Sigmoid colon (tissue), 7 donors: ENCODE measurements around the gene CABLES1. TPM values are rescaled to one million over a fixed set of nuclear protein-coding genes. Genes with fewer than 3 reads are reported as not detected.
A peak's percentile ranks its signal among the peaks of the same experiment; 100 is the strongest.

Experiments
- DNase-seq: peaks from one replicate; pipeline ENCODE4 v3.0.0-alpha.2; 2019
- H3K27ac ChIP-seq, 4 donors: fragments of 200-600 bp; sonication (generic); one replicate each; pipeline ENCODE4 v1.5.1; 2016 to 2019; ENCODE audit warnings: mild to moderate bottlenecking in 1 of 4
- H3K27me3 ChIP-seq, 3 donors: fragments of 200-600 bp; sonication (generic); one replicate each; pipeline ENCODE4 v1.5.1; 2019; ENCODE audit warnings: mild to moderate bottlenecking in 1 of 3
- H3K36me3 ChIP-seq, 4 donors: fragments of 200-600 bp; sonication (generic); one replicate each; pipeline ENCODE4 v1.5.1; 2016 to 2019
- H3K4me1 ChIP-seq, 4 donors: fragments of 200-600 bp; sonication (generic); one replicate each; pipeline ENCODE4 v1.5.1; 2017 to 2019
- H3K4me3 ChIP-seq, 4 donors: fragments of 200-600 bp; sonication (generic); one replicate each; pipeline ENCODE4 v1.5.1; 2017 to 2019; ENCODE audit warnings: mild to moderate bottlenecking in 2 of 4, moderate library complexity in 1 of 4
- H3K9me3 ChIP-seq, 4 donors: fragments of 200-600 bp in 3 of 4; sonication (generic) in 3 of 4; one replicate each; pipeline versions ENCODE4 v1.5.1 to v1.6.1; 2013 to 2019
- EP300 ChIP-seq, 4 donors: sonication (generic); formaldehyde crosslinking; IDR thresholded peaks; one replicate each; pipeline ENCODE4 v1.6.1; 2017; ENCODE audit warnings: antibody characterized with exemption in 4 of 4
- POLR2A ChIP-seq, 2 donors: fragments of 450-650 bp; IDR thresholded peaks; one replicate each; pipeline ENCODE4 v1.6.1; 2016; ENCODE audit warnings: antibody characterized with exemption in 2 of 2, mild to moderate bottlenecking in 2 of 2, moderate library complexity in 2 of 2
- POLR2AphosphoS5 ChIP-seq, 4 donors: sonication (generic); formaldehyde crosslinking; IDR thresholded peaks; one replicate each; pipeline ENCODE4 v1.6.1; 2017; ENCODE audit warnings: antibody characterized with exemption in 4 of 4
- WGBS, 2 donors: extraction: QIAGEN DNeasy Blood & Tissue Kit; methylation state at CpG; one replicate each; pipeline ENCODE4 v1.1.7; 2013; 5-methylcytosine and 5-hydroxymethylcytosine counted together
- intact Hi-C: fragments of 100-400 bp; cut with DNase I; formaldehyde crosslinking; loops from one replicate; pipeline ENCODE4 v1.15.1; 2023
- polyA plus RNA-seq, 3 donors: library from polyadenylated mRNA; stranded (reverse); fragments of 200-250 nt; gene quantifications; one replicate each; pipeline ENCODE4 v1.2.3, GENCODE V29; 2013
- total RNA-seq, 4 donors: library from RNA; depleted of rRNA; stranded (reverse); fragments of >200 nt; gene quantifications; one replicate each; pipeline ENCODE4 v1.1.0, GENCODE V29; 2016
- TF ChIP-seq, protein P1 (sequence below), 4 experiments: fragments of 450-650 bp in 3 of 4; fragments of 200-600 bp in 1 of 4; IDR thresholded peaks; one replicate each; pipeline ENCODE4 v1.5.1; 2016 to 2019; ENCODE audit warnings: antibody characterized with exemption in 4 of 4, mild to moderate bottlenecking in 3 of 4, moderate library complexity in 2 of 4
- donor health status: healthy with polysubstance abuse.
- donor health status: Bipolar disorder and iron deficiency.
- donor health status: healthy.

CABLES1 gene
- total and polyA plus RNA-seq, 7 donors, result 1.9 to 7.2 (median 3.9) TPM

DNA sequence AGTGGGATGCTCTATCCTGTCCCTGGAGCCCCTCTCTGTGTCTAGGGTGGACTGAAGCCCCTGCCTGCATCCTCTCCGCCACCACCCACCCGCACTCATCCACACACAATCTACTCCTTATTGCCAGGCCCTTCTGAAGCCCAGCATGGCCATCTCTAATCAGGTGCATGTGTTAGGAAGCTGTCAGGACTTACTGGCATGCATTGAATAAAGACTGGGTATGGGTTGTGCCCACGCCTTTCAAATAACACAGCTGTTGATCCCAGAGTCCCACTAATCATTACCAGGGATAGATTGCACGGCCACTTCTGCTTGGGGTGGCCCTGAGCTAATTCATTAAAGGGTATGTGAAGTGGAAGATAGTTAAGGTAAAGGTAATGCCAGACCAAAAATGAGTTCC, 88.4 kb downstream of the CABLES1 start:
- no peaks in the 10 kb centered on the region for H3K9me3 ChIP-seq
- peaks cover 0 to 61% (median 52%) of the 10 kb centered on the region in 4 donors for H3K4me1 ChIP-seq
- H3K36me3 ChIP-seq, result no peaks in the 10 kb centered on the region
- no peak for DNase-seq
- no peak overlapping the region for H3K27ac ChIP-seq
- no peak for TF ChIP-seq EP300 (IDR thresholded peaks at IDR 0.05)
- TF ChIP-seq POLR2A (IDR thresholded peaks at IDR 0.05), result no peak
- no peak for TF ChIP-seq POLR2AphosphoS5 (IDR thresholded peaks at IDR 0.05)
- TF ChIP-seq, protein P1, sequence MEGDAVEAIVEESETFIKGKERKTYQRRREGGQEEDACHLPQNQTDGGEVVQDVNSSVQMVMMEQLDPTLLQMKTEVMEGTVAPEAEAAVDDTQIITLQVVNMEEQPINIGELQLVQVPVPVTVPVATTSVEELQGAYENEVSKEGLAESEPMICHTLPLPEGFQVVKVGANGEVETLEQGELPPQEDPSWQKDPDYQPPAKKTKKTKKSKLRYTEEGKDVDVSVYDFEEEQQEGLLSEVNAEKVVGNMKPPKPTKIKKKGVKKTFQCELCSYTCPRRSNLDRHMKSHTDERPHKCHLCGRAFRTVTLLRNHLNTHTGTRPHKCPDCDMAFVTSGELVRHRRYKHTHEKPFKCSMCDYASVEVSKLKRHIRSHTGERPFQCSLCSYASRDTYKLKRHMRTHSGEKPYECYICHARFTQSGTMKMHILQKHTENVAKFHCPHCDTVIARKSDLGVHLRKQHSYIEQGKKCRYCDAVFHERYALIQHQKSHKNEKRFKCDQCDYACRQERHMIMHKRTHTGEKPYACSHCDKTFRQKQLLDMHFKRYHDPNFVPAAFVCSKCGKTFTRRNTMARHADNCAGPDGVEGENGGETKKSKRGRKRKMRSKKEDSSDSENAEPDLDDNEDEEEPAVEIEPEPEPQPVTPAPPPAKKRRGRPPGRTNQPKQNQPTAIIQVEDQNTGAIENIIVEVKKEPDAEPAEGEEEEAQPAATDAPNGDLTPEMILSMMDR (IDR thresholded peaks at IDR 0.05), result no peak
- H3K27me3 ChIP-seq, result no peaks in the 10 kb centered on the region
- H3K4me3 ChIP-seq, result no peak overlapping the region
- intact Hi-C loops, result loop anchor here (2.0 kb wide), 1 partner anchor 155 kb away; no protein-coding TSS in a partner anchor
- 85 to 92% methylated on average over 4 of the region's 4 CpGs for WGBS, 2 donors

DNA sequence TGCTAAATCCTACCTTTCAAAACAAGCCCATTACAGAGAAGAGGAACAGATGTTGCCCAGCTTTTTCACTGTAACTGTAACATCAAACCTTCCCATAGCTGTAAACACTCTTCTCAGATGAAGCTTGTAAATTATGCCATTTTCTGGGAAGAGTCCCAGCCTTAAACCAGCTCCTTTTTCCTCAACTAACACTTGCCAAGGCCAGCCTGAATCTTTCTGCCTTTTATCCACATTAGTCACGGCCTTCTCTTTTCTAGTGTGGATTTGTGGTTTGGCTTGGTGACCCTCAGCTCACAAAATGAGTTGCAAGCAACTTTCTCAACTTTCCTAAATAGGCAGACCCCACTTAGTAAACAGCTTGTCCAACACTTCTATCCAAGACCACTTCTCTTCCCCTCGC, 90.2 kb downstream of the CABLES1 start:
- Histone ChIP-seq H3K27ac (peak overlapping the region; percentile 67 to 82 (median 77)), H3K4me1 (peaks cover 0 to 66% (median 56%) of the 10 kb centered on the region in 4 donors), H3K27me3 (no peaks in the 10 kb centered on the region), H3K36me3 (no peaks in the 10 kb centered on the region), H3K4me3 (no peak overlapping the region), H3K9me3 (no peaks in the 10 kb centered on the region)
- intact Hi-C loops, result loop anchor here (2.0 to 5.0 kb wide), 3 partner anchors 88 to 212 kb away; partner anchors contain the start of gene CABLES1
- DNase-seq, result peak; percentile 74
- TF ChIP-seq, protein P1 (IDR thresholded peaks at IDR 0.05), result no peak
- TF ChIP-seq EP300 (IDR thresholded peaks at IDR 0.05) (peak in 1 of 4 donors; percentile 11), POLR2AphosphoS5 (IDR thresholded peaks at IDR 0.05) (peak in 3 of 4 donors; percentile 48 to 69 (median 65))
- 79 to 81% methylated on average over 2 of the region's 2 CpGs for WGBS, 2 donors

DNA sequence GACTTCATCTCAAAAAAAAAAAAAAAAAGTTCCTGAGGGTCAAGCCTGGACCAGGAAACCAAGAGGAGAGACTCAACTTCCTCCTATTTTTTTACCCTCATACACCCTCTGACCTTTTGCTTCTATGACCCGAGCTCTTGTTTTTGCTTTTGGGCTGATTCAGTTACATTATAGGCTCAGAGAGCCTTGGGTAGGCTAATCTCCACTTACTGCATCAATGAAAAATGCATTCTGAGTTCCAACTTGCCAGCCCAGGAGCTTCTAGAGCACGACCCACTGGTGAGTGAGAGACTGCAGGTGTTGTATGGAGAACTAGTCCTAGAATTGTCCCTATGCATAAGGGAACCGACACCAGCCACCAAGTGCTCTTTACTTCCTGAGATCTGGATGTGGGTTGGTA, 91.1 kb downstream of the CABLES1 start:
- no peaks in the 10 kb centered on the region for H3K9me3 ChIP-seq
- no peaks in the 10 kb centered on the region for H3K36me3 ChIP-seq
- 62 to 83% methylated on average over 3 of the region's 3 CpGs for WGBS, 2 donors
- TF ChIP-seq, protein P1 (IDR thresholded peaks at IDR 0.05), result no peak
- TF ChIP-seq POLR2A (IDR thresholded peaks at IDR 0.05) (no peak), POLR2AphosphoS5 (IDR thresholded peaks at IDR 0.05) (no peak)
- no peaks in the 10 kb centered on the region for H3K27me3 ChIP-seq
- peaks cover 0 to 61% (median 52%) of the 10 kb centered on the region in 4 donors for H3K4me1 ChIP-seq
- no peak overlapping the region for H3K4me3 ChIP-seq
- no peak for DNase-seq
- intact Hi-C loops, result loop anchor here (5.0 kb wide), 2 partner anchors 89 to 211 kb away; partner anchors contain the start of gene CABLES1
- peak overlapping the region; percentile 67 to 82 (median 77) for H3K27ac ChIP-seq

DNA sequence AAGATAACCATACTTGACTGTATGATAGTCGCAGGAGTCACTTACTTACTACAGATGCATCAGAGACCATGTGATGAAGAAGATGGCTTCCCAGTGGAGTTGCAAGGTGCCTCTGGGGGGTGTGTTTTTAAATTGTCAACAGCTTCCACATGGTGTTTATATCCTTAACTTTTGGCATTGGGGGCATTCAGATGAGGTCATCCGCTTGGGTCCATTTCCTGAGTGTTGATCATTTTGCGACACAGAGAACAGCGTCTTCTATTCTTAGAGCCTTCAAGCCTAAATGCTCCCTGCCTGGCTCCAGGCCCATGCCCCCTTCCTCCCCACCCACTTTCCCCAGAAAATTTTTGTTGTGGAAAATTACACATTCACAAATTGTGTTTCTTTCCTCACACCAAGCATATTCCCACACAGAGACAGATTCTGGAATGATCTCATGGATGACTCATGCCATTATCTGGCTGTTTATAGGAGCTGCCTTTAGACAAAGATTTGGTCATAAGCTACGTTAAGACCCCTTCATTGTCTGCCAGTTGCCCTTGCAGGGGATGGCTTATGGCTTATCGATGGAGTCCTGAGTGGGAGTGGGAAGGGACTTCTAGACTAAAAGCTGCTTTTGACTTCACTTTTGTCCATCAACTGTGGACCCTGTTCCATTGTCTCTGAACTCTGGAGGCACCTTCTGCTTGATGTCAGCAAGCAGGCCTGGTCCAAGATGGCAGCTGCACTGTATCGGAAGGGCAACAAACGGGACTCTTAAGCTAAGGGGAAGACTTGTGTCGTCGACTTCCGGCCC, 91.8 kb downstream of the CABLES1 start:
- peak overlapping the region; percentile 67 to 82 (median 77) for H3K27ac ChIP-seq
- peaks cover 0 to 61% (median 52%) of the 10 kb centered on the region in 4 donors for H3K4me1 ChIP-seq
- no peaks in the 10 kb centered on the region for H3K36me3 ChIP-seq
- WGBS, 2 donors, result 81 to 84% methylated on average over 11 of the region's 11 CpGs
- DNase-seq, result peak; percentile 86
- H3K4me3 ChIP-seq, result no peak overlapping the region
- TF ChIP-seq POLR2A (IDR thresholded peaks at IDR 0.05), result no peak
- TF ChIP-seq, protein P1 (IDR thresholded peaks at IDR 0.05), result no peak
- no peak for TF ChIP-seq EP300 (IDR thresholded peaks at IDR 0.05)
- TF ChIP-seq POLR2AphosphoS5 (IDR thresholded peaks at IDR 0.05), result no peak
- intact Hi-C loops, result loop anchor here (5.0 kb wide), 2 partner anchors 90 to 210 kb away; partner anchors contain the start of gene CABLES1
- no peaks in the 10 kb centered on the region for H3K27me3 ChIP-seq
- no peaks in the 10 kb centered on the region for H3K9me3 ChIP-seq
